Neural cell (in vitro differentiated cells): ENCODE data around the gene LSAMP. TPM values are rescaled to one million over a fixed set of nuclear protein-coding genes. Genes with fewer than 3 reads are reported as not detected.

ENCODE experiments used
- H2AFZ ChIP-seq: fragments of 200-600, 300-800 bp; sonication (generic), shearing (Covaris generic); 2 replicates; pipeline ENCODE4 v1.6.0; 2014; ENCODE audit warnings: low read depth, mild to moderate bottlenecking, antibody characterized with exemption, low read length, moderate library complexity
- H3F3A ChIP-seq: fragments of 200-600 bp; shearing (Covaris generic); 2 replicates; pipeline ENCODE4 v1.6.1; 2016; ENCODE audit warnings: mild to moderate bottlenecking, moderate library complexity, mixed read lengths, antibody characterized with exemption, low read length; ENCODE audit not compliant: insufficient read depth, poor library complexity, severe bottlenecking
- H3K27ac ChIP-seq: fragments of 200-600, 300-800 bp; sonication (generic), shearing (Covaris generic); 2 replicates; pipeline ENCODE4 v1.5.1; 2014; ENCODE audit warnings: mild to moderate bottlenecking, low read length, moderate library complexity
- H3K27me3 ChIP-seq: fragments of 300-800, 200-600 bp; sonication (generic), shearing (Covaris generic); 2 replicates; pipeline ENCODE4 v1.6.0; 2014; ENCODE audit warnings: mild to moderate bottlenecking, low read depth, low read length, moderate library complexity; ENCODE audit not compliant: insufficient read depth
- H3K36me3 ChIP-seq: fragments of 300-800, 200-600 bp; sonication (generic), shearing (Covaris generic); 2 replicates; pipeline ENCODE4 v1.5.1; 2014; ENCODE audit warnings: mild to moderate bottlenecking, antibody characterized with exemption, low read length, moderate library complexity; ENCODE audit not compliant: insufficient read depth
- H3K4me2 ChIP-seq: fragments of 300-800, 200-600 bp; sonication (generic), shearing (Covaris generic); 2 replicates; pipeline ENCODE4 v1.6.0; 2014; ENCODE audit warnings: mild to moderate bottlenecking, low read length
- H3K4me3 ChIP-seq: fragments of 300-800, 200-600 bp; sonication (generic), shearing (Covaris generic); 2 replicates; pipeline ENCODE4 v1.5.1; 2014; ENCODE audit warnings: mild to moderate bottlenecking, low read length, moderate library complexity
- H3K79me2 ChIP-seq: fragments of 200-600 bp; shearing (Covaris generic); replicated peaks from 2 replicates; pipeline ENCODE4 v1.6.0; 2014; ENCODE audit warnings: mild to moderate bottlenecking, low read length, moderate library complexity; ENCODE audit not compliant: insufficient read depth
- H3K9ac ChIP-seq: fragments of 300-800, 200-600 bp; sonication (generic), shearing (Covaris generic); 2 replicates; pipeline ENCODE4 v1.6.1; 2016; ENCODE audit warnings: mild to moderate bottlenecking, low read length, mixed read lengths
- H3K9me2 ChIP-seq: fragments of 200-600 bp; shearing (Covaris generic); 2 replicates; pipeline ENCODE4 v1.6.1; 2016; ENCODE audit warnings: mild to moderate bottlenecking, low read length, mixed read lengths; ENCODE audit not compliant: insufficient read depth
- H3K9me3 ChIP-seq: fragments of 200-600, 300-800 bp; sonication (generic), shearing (Covaris generic); 2 replicates; pipeline ENCODE4 v1.6.1; 2016; ENCODE audit warnings: mild to moderate bottlenecking, mixed run types, low read length, moderate library complexity, mixed read lengths
- H4K20me1 ChIP-seq: fragments of 200-600 bp; shearing (Covaris generic); 2 replicates; pipeline ENCODE4 v1.6.1; 2016; ENCODE audit warnings: mild to moderate bottlenecking, mixed run types; ENCODE audit not compliant: insufficient read depth
- EP300 ChIP-seq: fragments of 450-650 bp; conservative IDR thresholded peaks from 2 replicates; pipeline ENCODE4 v1.6.1; 2014; ENCODE audit warnings: antibody characterized with exemption, mild to moderate bottlenecking, moderate library complexity; ENCODE audit not compliant: poor library complexity, severe bottlenecking
- EZH2 ChIP-seq: fragments of 200-600, 300-800 bp; shearing (Covaris generic), sonication (generic); IDR thresholded peaks from 2 replicates; pipeline ENCODE4 v1.6.1; 2014; ENCODE audit warnings: antibody characterized with exemption, low read length, borderline replicate concordance, mild to moderate bottlenecking; ENCODE audit not compliant: insufficient read depth, poor library complexity, severe bottlenecking
- MXI1 ChIP-seq: fragments of 450-650 bp; conservative IDR thresholded peaks from 2 replicates; pipeline ENCODE4 v1.6.1; 2014; ENCODE audit warnings: antibody characterized with exemption, mild to moderate bottlenecking; ENCODE audit not compliant: poor library complexity, severe bottlenecking
- POLR2AphosphoS5 ChIP-seq: IDR thresholded peaks from 2 replicates; pipeline ENCODE4 v1.6.1; 2012
- RAD21 ChIP-seq: fragments of 450-650 bp; conservative IDR thresholded peaks from 2 replicates; pipeline ENCODE4 v1.6.1; 2014; ENCODE audit warnings: antibody characterized with exemption, mild to moderate bottlenecking, moderate library complexity
- SMC3 ChIP-seq: fragments of 450-650 bp; conservative IDR thresholded peaks from 2 replicates; pipeline ENCODE4 v1.6.1; 2014; ENCODE audit warnings: antibody characterized with exemption, mild to moderate bottlenecking, moderate library complexity; ENCODE audit not compliant: poor library complexity
- TAF1 ChIP-seq: IDR thresholded peaks from 2 replicates; pipeline ENCODE4 v1.6.1; 2012; ENCODE audit warnings: low read depth
- polyA plus RNA-seq: library from polyadenylated mRNA; depleted of rRNA; stranded (reverse); fragments of >200 nt; gene quantifications from 2 replicates; pipeline ENCODE4 v1.2.3, GENCODE V29; 2014
- TF ChIP-seq, protein P1 (sequence below): fragments of 450-650 bp; IDR thresholded peaks from 2 replicates; pipeline ENCODE4 v1.5.1; 2014; ENCODE audit warnings: antibody characterized with exemption, mild to moderate bottlenecking, moderate library complexity; ENCODE audit not compliant: poor library complexity, severe bottlenecking
- TF ChIP-seq, protein P2 (sequence below): IDR thresholded peaks from 2 replicates; pipeline ENCODE4 v1.6.1; 2012; ENCODE audit warnings: borderline replicate concordance

The LSAMP gene
- polyA plus RNA-seq, 1 donor from 2014 or later, result 93.6 TPM

DNA sequence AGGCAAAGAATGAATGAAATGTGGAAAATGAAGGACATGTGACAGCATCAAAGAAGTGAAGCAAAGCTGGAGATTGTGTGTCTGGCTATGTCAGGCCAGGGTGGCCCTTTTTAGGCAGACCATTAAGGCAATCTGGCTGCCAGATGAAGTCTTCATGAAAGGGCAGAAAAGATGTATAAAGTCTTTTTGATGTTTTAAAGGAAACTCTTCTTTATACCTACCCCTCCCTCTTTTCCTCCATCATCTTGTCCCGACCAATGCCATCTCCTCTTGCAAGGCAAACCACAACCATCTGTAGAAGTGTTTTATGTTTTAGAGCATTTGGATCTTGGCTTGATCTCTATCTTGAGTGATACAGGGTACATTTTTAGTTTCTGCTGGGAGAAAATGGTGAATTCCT is 259.2 kb downstream of the LSAMP start:
- Histone ChIP-seq H3K27me3 (no peaks in the 10 kb centered on the region), H4K20me1 (no peaks in the 10 kb centered on the region), H3K9me3 (no peaks in the 10 kb centered on the region), H3K4me3 (no peak overlapping the region), H3K27ac (no peak overlapping the region), H3K4me2 (no peak overlapping the region), H3K36me3 (no peaks in the 10 kb centered on the region), H2AFZ (no peak overlapping the region), H3K79me2 (no peaks in the 10 kb centered on the region), H3K9me2 (no peaks in the 10 kb centered on the region), H3F3A (no peaks in the 10 kb centered on the region), H3K9ac (no peak overlapping the region)
- TF ChIP-seq MXI1 (no peak), EP300 (no peak), POLR2AphosphoS5 (no peak), EZH2 (no peak), SMC3 (no peak), TAF1 (no peak), RAD21 (no peak)
- TF ChIP-seq, protein P1, sequence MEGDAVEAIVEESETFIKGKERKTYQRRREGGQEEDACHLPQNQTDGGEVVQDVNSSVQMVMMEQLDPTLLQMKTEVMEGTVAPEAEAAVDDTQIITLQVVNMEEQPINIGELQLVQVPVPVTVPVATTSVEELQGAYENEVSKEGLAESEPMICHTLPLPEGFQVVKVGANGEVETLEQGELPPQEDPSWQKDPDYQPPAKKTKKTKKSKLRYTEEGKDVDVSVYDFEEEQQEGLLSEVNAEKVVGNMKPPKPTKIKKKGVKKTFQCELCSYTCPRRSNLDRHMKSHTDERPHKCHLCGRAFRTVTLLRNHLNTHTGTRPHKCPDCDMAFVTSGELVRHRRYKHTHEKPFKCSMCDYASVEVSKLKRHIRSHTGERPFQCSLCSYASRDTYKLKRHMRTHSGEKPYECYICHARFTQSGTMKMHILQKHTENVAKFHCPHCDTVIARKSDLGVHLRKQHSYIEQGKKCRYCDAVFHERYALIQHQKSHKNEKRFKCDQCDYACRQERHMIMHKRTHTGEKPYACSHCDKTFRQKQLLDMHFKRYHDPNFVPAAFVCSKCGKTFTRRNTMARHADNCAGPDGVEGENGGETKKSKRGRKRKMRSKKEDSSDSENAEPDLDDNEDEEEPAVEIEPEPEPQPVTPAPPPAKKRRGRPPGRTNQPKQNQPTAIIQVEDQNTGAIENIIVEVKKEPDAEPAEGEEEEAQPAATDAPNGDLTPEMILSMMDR, result no peak
- TF ChIP-seq, protein P2, sequence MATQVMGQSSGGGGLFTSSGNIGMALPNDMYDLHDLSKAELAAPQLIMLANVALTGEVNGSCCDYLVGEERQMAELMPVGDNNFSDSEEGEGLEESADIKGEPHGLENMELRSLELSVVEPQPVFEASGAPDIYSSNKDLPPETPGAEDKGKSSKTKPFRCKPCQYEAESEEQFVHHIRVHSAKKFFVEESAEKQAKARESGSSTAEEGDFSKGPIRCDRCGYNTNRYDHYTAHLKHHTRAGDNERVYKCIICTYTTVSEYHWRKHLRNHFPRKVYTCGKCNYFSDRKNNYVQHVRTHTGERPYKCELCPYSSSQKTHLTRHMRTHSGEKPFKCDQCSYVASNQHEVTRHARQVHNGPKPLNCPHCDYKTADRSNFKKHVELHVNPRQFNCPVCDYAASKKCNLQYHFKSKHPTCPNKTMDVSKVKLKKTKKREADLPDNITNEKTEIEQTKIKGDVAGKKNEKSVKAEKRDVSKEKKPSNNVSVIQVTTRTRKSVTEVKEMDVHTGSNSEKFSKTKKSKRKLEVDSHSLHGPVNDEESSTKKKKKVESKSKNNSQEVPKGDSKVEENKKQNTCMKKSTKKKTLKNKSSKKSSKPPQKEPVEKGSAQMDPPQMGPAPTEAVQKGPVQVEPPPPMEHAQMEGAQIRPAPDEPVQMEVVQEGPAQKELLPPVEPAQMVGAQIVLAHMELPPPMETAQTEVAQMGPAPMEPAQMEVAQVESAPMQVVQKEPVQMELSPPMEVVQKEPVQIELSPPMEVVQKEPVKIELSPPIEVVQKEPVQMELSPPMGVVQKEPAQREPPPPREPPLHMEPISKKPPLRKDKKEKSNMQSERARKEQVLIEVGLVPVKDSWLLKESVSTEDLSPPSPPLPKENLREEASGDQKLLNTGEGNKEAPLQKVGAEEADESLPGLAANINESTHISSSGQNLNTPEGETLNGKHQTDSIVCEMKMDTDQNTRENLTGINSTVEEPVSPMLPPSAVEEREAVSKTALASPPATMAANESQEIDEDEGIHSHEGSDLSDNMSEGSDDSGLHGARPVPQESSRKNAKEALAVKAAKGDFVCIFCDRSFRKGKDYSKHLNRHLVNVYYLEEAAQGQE, result no peak

DNA sequence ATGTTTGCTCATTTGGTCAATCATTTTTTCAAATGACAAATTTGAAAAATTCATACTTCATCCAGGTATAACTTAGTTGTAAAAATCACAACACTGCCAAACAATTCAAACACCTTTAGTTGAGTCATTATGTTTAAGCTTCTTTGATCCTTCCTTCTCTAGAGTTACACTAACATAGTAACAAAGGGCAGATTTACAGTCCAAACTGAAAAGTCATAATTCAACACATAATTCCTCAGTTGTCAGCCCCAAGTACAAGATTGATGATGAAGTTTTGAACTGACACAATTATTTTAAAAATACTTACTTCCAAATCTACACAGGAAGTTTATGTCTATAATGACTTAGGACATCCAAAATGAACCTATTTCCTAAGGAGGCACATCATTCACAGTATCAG is 264.1 kb downstream of the LSAMP start:
- no peak overlapping the region for H3K9ac ChIP-seq
- no peaks in the 10 kb centered on the region for H3F3A ChIP-seq
- H3K4me3 ChIP-seq, result no peak overlapping the region
- no peaks in the 10 kb centered on the region for H3K9me3 ChIP-seq
- no peak overlapping the region for H3K4me2 ChIP-seq
- no peaks in the 10 kb centered on the region for H3K9me2 ChIP-seq
- no peak overlapping the region for H3K27ac ChIP-seq
- H3K36me3 ChIP-seq, result no peaks in the 10 kb centered on the region
- no peak for TF ChIP-seq RAD21
- no peak for TF ChIP-seq SMC3
- TF ChIP-seq, protein P2, result no peak
- no peaks in the 10 kb centered on the region for H3K27me3 ChIP-seq
- no peaks in the 10 kb centered on the region for H4K20me1 ChIP-seq
- H2AFZ ChIP-seq, result no peak overlapping the region
- no peaks in the 10 kb centered on the region for H3K79me2 ChIP-seq
